PFSK-1 (cell line): ENCODE measurements around the gene DRD4.

ENCODE experiments used
- FOXP2 ChIP-seq: optimal IDR thresholded peaks from 2 replicates; pipeline ENCODE3; 2011; ENCODE audit warnings: borderline replicate concordance, control low read depth, inconsistent platforms; ENCODE audit not compliant: insufficient read depth; ENCODE audit errors: extremely low read length, extremely low read depth
- POLR2AphosphoS5 ChIP-seq: IDR thresholded peaks from 2 replicates; pipeline ENCODE4 v1.6.1; 2012; ENCODE audit warnings: low read depth, mild to moderate bottlenecking, control low read depth, low read length, moderate library complexity
- REST ChIP-seq, 2 experiments: IDR thresholded peaks; 2 replicates each; pipeline versions ENCODE4 v1.6.1 to v1.8.0; 2011 to 2012; ENCODE audit warnings: low read depth in 2 of 2, low read length in 2 of 2, control low read depth in 1 of 2, inconsistent platforms in 1 of 2, mild to moderate bottlenecking in 1 of 2, moderate library complexity in 1 of 2; ENCODE audit not compliant: insufficient read depth in 1 of 2
- SIN3A ChIP-seq: IDR thresholded peaks from 2 replicates; pipeline ENCODE4 v1.6.1; 2012; ENCODE audit warnings: mild to moderate bottlenecking, low read length, moderate library complexity, borderline replicate concordance; ENCODE audit not compliant: insufficient read depth
- TAF1 ChIP-seq: IDR thresholded peaks from 2 replicates; pipeline ENCODE4 v1.6.1; 2012; ENCODE audit warnings: low read length, control low read depth, borderline replicate concordance; ENCODE audit not compliant: insufficient read depth

GRCh38 chr11:623999-624704, 12.9 kb upstream of the DRD4 start:
- TF ChIP-seq TAF1 (no peak), SIN3A (no peak), POLR2AphosphoS5 (no peak), REST (IDR thresholded peaks at IDR 0.05; ENCODE audit: insufficient read depth in 1 of 2, low read depth in 2 of 2, low read length in 2 of 2) (no peak), FOXP2 (no peak)
